HG03378 (cell line): ENCODE data around the gene ARL1.
"Not testable (repeated sequence)": the region's sequence is repeated elsewhere in the genome, so short reads cannot be mapped to it uniquely, and the experiment has no call there.

Experiments
- ATAC-seq: cut with Tn5 transposase; IDR thresholded peaks from one replicate; pipeline ENCODE4 v1.9.1; 2021; ENCODE audit warnings: mild to moderate bottlenecking, moderate library complexity; ENCODE audit not compliant: unreplicated experiment

Gene ARL1

DNA sequence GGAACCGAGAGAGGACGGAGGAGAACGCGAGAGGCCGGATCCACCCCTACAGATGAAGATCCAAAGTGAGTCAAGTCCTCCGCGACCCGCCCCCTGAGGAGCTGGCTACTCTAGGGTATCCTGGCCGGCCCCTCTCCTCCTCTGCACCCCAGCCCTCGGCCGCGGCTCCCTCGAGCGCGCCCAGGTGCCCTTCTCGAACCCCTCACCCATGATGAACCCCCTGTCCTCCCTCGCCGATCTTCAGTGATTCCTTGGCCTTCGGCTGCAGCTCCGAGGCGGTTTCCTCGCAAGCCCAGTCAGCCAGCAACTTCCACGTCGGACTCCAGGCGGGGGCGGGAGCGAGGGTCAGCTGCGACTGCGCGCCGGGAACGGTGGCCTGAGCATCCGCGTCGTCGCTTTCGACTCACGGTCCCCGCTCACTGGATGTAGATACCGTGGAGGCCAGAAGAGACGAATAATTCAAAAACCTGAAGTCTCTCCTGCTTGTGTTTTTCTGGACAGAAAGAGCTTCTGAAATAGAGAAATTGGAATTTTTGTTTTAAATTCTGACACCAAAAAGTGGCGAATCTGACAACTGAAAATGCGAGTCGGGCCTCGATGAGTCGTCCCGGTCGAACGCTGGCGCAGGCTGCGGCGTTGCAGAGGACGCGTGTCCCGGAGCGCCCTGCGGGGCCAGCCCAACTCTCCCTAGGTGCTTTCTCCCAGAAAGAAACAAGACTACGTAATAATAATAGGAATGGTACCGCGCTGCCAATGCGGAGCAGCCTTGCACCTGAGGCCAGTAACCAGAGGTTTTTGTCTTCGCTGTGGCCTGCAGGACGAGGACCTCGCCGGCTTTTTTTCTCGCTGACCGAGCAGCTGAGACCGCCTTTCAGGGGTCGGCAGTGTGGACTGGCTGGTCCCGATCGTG, at the start of gene ARL1:
ARL1 (minus strand) TSS at position 337 of the 910 bp plus-strand sequence; CDS start at position 210, 127 bp downstream.
- peak; percentile 71 for ATAC-seq

DNA sequence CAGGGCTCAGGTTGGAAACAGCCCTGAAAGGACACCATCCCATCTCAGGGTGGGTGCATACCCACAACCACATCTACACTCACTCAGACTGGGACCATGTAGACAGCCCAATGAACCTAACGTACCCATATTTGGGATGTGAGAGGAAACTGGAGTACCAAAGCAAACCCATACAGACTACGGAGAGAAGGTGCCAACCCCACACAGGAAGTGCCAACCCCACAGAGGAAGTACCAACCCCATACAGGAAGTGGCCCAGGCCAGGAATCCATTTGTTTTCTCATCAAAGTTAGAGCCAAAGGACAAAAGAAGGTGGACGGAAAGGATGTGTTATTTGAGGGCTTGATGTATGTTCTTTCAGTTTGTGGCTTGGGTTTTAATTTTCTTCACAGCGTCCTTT, 48.1 kb upstream of the ARL1 start:
- no peak for ATAC-seq

DNA sequence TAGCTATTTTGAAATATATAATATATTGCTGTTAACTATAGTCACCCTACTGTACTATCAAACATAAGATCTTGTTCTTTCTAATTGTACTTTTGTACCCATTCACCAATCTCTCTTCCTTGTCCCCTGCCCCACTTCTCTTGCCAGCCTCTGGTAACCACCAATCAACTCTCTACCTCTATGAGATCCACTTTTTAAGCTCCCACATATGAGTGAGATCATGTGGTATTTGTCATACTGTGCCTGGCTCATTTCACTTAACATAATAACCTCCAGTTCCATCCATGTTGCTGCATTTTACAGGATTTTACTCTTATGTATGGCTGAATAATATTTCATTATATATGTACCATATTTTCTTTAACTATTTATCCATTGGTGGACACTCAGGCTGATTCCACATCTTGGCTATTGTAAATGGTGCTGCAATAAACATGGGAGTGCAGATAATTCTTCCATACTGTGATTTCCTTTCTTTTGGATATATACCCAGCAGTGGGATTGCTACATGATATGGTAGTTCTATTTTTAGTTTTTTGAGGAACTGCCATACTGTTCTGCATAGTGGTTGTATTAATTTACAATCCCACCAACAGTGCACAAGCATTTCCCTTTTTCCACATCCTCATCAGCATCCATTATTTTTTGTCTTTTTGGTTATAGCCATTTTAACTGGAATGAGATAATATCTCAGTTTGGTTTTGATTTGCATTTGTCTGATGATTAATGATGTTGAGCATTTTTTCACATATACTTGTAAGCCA, 34.1 kb upstream of the ARL1 start:
- ATAC-seq = no peak

DNA sequence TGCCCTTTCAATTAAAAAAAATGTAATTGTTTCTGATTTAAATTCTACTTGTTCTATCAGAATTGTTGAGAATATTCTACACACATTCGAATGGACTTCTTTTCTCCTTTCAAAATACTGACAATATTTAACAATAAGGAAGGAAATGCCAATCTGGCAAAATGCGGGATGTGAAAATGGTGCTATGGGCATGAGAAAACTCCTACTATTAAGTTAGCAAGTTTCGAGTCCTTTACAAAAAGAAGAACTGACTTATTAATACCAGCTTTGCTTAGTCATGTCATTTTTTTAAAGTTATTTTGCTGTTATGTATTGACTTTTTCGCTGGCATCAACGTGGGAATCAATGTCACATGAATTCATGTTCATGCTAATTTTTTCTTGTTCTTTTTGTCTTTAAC, 31.7 kb upstream of the ARL1 start:
- no peak for ATAC-seq

GRCh38 chr12:101436136-101436535, 28.6 kb upstream of the ARL1 start:
- ATAC-seq = no peak

DNA sequence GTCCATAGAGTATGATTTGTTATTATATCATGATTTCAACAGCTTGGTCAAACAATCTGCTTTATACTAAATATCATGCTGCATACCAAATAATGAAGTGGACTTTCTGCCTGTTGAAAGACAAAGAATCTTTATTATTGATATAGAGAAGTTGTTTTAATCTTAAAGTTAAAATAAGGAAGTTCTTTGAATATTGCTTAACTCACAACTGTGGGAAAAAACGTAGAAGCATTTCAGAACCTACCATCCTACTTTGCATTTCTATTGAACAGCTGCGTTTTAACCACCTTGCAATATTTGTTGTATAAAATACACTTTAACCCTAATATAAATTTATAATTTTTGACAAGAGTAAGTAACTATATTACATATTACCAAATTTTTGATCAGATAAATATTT, 22.9 kb upstream of the ARL1 start:
- ATAC-seq = no peak

GRCh38 chr12:101424620-101425019, 17.0 kb upstream of the ARL1 start:
- no peak for ATAC-seq

GRCh38 chr12:101422066-101422465, 14.5 kb upstream of the ARL1 start:
- ATAC-seq = not testable (repeated sequence)

DNA sequence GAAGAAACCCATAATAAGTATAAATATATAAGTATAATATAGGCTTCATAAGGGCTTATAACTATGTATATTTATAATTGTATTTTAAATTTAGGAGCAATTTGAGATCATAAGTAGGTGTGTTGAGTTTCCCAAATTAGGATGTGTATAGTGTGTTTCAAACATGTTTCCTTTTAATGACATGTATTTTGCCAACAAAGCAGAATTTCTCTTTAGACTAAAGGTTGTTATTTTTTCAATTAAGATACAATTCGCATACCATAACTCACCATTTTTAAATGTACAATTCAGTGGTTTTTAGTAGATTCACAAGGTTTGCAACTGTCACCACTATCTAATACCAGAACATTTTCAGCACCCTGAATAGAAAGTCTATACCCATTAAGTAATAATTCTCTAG, 7.7 kb upstream of the ARL1 start:
- ATAC-seq = no peak

DNA sequence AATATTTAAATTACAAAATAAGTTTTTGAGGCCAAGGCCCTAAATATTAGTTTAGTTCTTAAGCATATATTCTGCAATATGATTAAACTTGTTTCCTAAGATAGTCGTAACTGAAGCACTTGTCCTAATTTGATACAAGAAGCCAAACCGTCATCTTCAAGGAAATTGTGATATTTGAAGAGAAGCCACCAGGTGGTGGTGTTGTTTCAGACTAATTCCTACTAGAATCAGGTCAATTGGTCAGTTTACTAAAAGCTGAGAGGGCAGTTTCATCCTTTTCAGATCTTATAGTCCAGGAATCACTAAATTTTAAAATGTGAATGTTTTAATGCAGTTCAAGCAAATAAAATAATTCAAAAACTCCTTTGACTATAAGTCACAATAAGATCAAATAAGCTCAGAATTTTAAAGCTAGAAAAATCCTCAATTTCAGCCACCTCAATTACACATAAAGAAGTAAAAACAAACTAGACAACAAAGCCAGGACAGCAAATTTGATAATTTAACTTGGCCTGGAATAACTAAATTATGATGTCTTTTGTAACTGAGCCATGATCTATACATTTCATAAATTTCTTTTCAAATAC, 7.1 kb upstream of the ARL1 start:
- peak; percentile 59 for ATAC-seq

- not testable (repeated sequence) for ATAC-seq
Observed at GRCh38 chr12:101410169-101410568, 2.6 kb upstream of the ARL1 start.

- ATAC-seq = peak; percentile 10
Observed at GRCh38 chr12:101407049-101407435, 530 bp downstream of the ARL1 start.

DNA sequence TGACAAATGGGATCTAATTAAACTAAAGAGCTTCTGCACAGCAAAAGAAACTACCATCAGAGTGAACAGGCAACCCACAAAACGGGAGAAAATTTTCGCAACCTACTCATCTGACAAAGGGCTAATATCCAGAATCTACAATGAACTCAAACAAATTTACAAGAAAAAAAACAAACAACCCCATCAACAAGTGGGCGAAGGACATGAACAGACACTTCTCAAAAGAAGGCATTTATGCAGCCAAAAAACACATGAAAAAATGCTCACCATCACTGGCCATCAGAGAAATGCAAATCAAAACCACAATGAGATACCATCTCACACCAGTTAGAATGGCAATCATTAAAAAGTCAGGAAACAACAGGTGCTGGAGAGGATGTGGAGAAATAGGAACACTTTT, 16.4 kb downstream of the ARL1 start:
- not testable (repeated sequence) for ATAC-seq

GRCh38 chr12:101379149-101379548, 28.4 kb downstream of the ARL1 start:
- no peak for ATAC-seq

GRCh38 chr12:101375573-101375972, 32.0 kb downstream of the ARL1 start:
- no peak for ATAC-seq

DNA sequence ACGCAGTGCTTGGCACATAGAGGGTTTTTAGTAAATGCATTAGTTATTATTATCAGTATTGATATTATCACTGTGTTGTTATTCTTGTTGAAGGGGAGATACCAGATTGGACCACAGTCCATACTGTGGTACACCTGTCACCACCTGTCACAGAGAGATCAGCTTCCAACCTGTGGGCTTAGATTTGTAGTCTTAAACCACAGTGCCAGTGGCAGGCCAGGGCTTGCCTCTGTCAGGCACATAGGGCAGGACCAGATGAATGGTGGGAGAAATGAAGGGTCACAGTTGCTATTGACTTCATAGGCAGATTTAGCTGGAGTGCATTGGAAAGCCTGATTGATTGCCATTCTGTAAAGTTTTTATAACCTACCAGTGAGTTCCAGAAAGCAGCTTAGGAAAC, 35.1 kb downstream of the ARL1 start:
- ATAC-seq = no peak

- no peak for ATAC-seq
Observed at GRCh38 chr12:101368016-101368415, 39.6 kb downstream of the ARL1 start.

DNA sequence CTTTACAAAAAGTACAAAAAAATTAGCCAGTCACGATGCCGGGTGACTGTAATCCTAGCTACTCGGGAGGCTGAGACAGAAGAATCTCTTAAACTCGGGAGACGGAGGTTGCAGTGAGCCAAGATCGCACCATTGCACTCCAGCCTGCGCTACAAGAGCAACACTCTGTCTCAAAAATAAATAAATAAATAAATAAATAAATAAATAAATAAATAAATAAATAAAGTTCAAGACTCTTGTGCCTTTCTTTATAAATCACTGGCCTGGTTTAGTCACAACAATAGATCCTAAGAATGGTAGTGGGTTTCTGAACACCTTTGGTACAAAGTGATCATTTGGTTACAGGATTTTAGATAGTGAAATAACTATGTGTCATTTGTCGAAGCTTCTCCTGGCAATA, 46.1 kb downstream of the ARL1 start:
- ATAC-seq = no peak

DNA sequence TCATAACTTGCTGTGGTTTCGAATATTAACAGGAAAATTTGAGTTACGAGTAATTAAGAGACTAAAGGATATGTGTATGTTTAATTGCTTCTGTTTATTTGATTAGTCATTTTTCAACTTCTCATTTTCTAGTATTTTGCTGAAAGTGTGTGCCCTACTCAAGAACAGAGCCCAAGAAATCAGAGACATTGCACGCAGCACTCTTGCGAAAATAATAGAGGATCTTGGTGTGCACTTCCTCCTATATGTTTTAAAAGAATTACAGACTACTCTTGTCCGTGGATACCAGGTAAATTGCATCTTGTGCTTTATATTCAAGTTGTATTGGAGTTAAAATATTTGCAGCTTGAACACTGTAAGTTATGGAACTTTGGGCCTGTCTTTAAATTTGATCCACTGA, 50.8 kb downstream of the ARL1 start:
- ATAC-seq = no peak

GRCh38 chr12:101351682-101352081, 55.9 kb downstream of the ARL1 start:
- ATAC-seq = no peak

DNA sequence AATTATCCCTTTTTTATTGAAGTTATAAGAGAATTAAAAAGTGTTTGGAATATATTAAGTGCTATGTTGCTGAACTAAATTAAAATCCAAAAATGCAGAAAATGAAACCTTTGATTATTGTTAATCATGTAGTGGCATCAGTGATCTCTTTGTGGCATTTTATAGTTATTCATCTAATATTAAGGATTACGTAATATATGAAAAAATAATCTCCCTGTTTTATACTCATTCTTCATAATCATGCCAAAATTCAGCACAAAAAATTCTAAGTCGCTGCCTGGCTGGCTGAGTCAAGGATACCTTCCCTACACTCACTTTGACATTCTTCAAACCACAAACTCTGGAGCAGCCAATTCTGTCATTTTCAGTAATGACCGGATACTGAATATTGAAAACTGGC, 63.7 kb downstream of the ARL1 start:
- ATAC-seq = no peak
